H1 (cell line): Measurements from ENCODE around the gene HOMER2.

ENCODE experiments used
- PHF8 ChIP-seq: fragments of 200-600 bp; sonication (generic); conservative IDR thresholded peaks from 2 replicates; pipeline ENCODE4 v1.7.1; 2012; ENCODE audit warnings: low read depth, mild to moderate bottlenecking, inconsistent platforms, low read length, moderate library complexity
- POLR2A ChIP-seq, 2 experiments: IDR thresholded peaks; 1 replicate in 1 of 2; 2 replicates in 1 of 2; pipeline ENCODE4 v1.6.1; 2011; ENCODE audit warnings: low read depth in 2 of 2, low read length in 2 of 2, mild to moderate bottlenecking in 2 of 2; ENCODE audit errors: control extremely low read depth in 1 of 2
- TF ChIP-seq, protein P1 (sequence below), 3 experiments: IDR thresholded peaks; 1 replicate in 2 of 3; 2 replicates in 1 of 3; pipeline versions ENCODE4 v1.5.1 to v1.6.1; 2011; ENCODE audit warnings: low read length in 3 of 3, mild to moderate bottlenecking in 3 of 3, inconsistent platforms in 2 of 3, low read depth in 1 of 3, moderate library complexity in 1 of 3; ENCODE audit not compliant: insufficient read depth in 1 of 3; ENCODE audit errors: control extremely low read depth in 1 of 3

DNA sequence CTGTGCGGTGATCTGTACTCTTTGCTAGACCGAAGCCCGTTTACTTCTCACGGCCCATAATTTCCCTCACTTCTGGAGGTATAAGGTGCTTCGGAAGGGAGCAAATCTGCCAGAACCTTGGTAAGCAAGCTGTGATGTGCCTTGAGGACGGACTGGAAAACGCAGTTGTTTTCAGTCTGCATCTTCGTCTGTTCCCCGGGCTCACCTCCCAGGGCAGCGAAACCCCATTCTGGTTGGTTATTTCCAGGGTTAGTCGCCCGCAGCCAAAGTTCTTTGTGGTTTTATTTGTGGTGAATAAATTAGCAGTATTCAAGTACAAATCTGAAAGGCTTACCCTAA, 33.9 kb upstream of the HOMER2 start:
- TF ChIP-seq POLR2A (IDR thresholded peaks at IDR 0.05; ENCODE audit: control extremely low read depth in 1 of 2, low read depth in 2 of 2, low read length in 2 of 2) (no peak), PHF8 (no peak)
- TF ChIP-seq, protein P1, sequence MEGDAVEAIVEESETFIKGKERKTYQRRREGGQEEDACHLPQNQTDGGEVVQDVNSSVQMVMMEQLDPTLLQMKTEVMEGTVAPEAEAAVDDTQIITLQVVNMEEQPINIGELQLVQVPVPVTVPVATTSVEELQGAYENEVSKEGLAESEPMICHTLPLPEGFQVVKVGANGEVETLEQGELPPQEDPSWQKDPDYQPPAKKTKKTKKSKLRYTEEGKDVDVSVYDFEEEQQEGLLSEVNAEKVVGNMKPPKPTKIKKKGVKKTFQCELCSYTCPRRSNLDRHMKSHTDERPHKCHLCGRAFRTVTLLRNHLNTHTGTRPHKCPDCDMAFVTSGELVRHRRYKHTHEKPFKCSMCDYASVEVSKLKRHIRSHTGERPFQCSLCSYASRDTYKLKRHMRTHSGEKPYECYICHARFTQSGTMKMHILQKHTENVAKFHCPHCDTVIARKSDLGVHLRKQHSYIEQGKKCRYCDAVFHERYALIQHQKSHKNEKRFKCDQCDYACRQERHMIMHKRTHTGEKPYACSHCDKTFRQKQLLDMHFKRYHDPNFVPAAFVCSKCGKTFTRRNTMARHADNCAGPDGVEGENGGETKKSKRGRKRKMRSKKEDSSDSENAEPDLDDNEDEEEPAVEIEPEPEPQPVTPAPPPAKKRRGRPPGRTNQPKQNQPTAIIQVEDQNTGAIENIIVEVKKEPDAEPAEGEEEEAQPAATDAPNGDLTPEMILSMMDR (IDR thresholded peaks at IDR 0.05; ENCODE audit: control extremely low read depth in 1 of 3, insufficient read depth in 1 of 3, low read depth in 1 of 3, low read length in 3 of 3) = no peak
